Stimulated activated CD4-positive, alpha-beta T cell treated with anti-CD3 and anti-CD28 coated beads, Interleukin-2, amount 100 ng/mL, for 4 hours (primary cell): ENCODE data around the gene GLT8D2.

ENCODE experiments used
- DNase-seq: peaks from one replicate; pipeline ENCODE4 v3.0.0-alpha.2; 2020; ENCODE audit warnings: low read depth

Gene GLT8D2

GRCh38 chr12:103948746-103949406 lies 101.1 kb downstream of the GLT8D2 start:
- no peak for DNase-seq

GRCh38 chr12:103947871-103948555 lies 102.0 kb downstream of the GLT8D2 start:
- no peak for DNase-seq

GRCh38 chr12:103944964-103945363 lies 105.0 kb downstream of the GLT8D2 start:
- no peak for DNase-seq
